Skeletal muscle satellite cell (primary cell): ENCODE measurements around the gene APOO.
"Not testable (repeated sequence)": the region's sequence is repeated elsewhere in the genome, so short reads cannot be mapped to it uniquely, and the experiment has no call there.

Experiments used
- H3K27me3 ChIP-seq: 2 replicates; pipeline ENCODE4 v1.7.0; 2013; ENCODE audit warnings: low read length; ENCODE audit not compliant: control insufficient read depth, insufficient read depth
- H3K36me3 ChIP-seq: 2 replicates; pipeline ENCODE4 v1.7.0; 2013; ENCODE audit warnings: mild to moderate bottlenecking, control low read depth, low read length; ENCODE audit not compliant: insufficient read depth
- H3K4me1 ChIP-seq: 2 replicates; pipeline ENCODE4 v1.7.0; 2013; ENCODE audit warnings: low read length; ENCODE audit not compliant: control insufficient read depth, insufficient read depth
- H3K4me2 ChIP-seq: 2 replicates; pipeline ENCODE4 v1.7.0; 2013; ENCODE audit warnings: mild to moderate bottlenecking, low read length
- H3K4me3 ChIP-seq: 2 replicates; pipeline ENCODE4 v1.7.0; 2013; ENCODE audit warnings: low read length
- H3K9ac ChIP-seq: 2 replicates; pipeline ENCODE4 v1.7.0; 2013; ENCODE audit warnings: mild to moderate bottlenecking, low read depth, low read length, moderate library complexity
- H3K9me3 ChIP-seq: replicated peaks from 2 replicates; pipeline ENCODE4 v1.7.0; 2013; ENCODE audit warnings: mild to moderate bottlenecking, control low read depth, low read length

APOO gene

DNA sequence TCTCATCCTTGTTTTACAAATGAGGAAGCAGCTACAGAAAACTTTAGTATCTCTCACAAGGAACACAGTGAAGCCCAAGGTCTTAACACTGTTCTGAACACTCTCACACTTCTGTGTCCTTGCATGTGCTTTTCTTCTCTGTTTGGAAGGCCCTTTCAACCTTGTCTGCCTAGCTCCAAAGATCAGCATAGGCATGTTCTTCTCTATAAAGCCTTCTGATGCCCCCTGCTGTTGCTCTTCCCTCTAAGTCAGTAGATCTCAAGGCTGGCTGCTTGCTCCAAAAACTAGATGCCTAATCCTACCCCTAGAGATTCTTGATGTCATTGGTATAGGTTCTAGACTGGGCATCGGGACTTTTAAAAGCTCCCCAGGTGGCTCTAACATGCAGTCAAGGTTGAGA, 5.9 kb downstream of the APOO start:
- Histone ChIP-seq H3K4me3 (no peak overlapping the region), H3K27me3 (no peaks in the 10 kb centered on the region), H3K9ac (peak overlapping the region; percentile 44), H3K9me3 (no peaks in the 10 kb centered on the region), H3K4me2 (peak overlapping the region; percentile 43), H3K4me1 (peaks cover 41% of the 10 kb centered on the region), H3K36me3 (no peaks in the 10 kb centered on the region)

DNA sequence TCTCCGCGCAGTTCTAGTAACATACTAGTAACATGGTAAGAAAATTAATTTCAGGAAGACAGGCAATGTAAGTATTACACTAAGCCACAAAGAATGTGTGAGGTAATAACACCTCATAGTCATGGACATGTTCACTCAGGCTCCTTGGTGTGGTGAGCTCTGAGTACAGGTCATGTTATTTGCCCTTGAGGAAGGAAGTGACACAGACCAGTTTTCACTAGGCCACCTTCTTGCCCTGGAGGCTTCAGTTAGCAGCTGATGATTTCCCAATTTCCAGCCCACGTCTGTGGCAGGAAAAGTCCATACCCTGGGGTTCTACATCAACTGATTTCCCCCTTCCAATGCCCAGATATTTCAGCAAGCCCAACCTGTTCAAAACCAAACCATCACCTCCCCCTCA, 6.7 kb downstream of the APOO start:
- Histone ChIP-seq H3K4me2 (no peak overlapping the region), H3K9me3 (no peaks in the 10 kb centered on the region), H3K4me1 (peaks cover 39% of the 10 kb centered on the region), H3K4me3 (no peak overlapping the region), H3K36me3 (no peaks in the 10 kb centered on the region), H3K9ac (peak overlapping the region; percentile 44), H3K27me3 (no peaks in the 10 kb centered on the region)

DNA sequence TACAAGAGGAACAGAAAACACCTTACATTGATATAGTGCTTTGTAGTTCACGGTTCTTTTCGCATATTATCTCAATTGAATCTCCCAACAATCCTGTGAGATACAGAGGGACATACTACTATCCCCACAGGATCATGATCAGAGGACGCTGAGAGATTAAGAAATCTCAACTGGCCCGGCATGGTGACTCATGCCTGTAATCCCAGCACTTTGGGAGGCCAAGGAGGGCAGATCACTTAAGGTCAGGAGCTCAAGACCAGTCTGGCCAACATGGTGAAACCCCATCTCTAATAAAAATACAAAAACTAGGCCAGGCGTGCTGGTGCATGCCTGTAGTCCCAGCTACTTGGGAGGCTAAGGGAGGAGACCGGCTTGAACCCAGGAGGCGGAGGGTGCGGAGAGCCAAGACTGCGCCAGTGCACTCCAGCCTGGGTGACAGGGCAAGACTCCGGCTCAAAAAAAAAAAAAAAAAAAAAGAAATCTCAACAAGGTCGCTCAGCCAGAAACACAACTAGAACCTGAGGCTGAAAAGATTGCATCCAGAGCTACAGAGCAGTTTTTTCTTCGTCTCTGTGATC, 7.4 kb downstream of the APOO start:
- peaks cover 39% of the 10 kb centered on the region for H3K4me1 ChIP-seq
- H3K9me3 ChIP-seq: no peaks in the 10 kb centered on the region
- no peaks in the 10 kb centered on the region for H3K36me3 ChIP-seq
- no peak overlapping the region for H3K4me3 ChIP-seq
- no peak overlapping the region for H3K9ac ChIP-seq
- no peaks in the 10 kb centered on the region for H3K27me3 ChIP-seq
- no peak overlapping the region for H3K4me2 ChIP-seq

DNA sequence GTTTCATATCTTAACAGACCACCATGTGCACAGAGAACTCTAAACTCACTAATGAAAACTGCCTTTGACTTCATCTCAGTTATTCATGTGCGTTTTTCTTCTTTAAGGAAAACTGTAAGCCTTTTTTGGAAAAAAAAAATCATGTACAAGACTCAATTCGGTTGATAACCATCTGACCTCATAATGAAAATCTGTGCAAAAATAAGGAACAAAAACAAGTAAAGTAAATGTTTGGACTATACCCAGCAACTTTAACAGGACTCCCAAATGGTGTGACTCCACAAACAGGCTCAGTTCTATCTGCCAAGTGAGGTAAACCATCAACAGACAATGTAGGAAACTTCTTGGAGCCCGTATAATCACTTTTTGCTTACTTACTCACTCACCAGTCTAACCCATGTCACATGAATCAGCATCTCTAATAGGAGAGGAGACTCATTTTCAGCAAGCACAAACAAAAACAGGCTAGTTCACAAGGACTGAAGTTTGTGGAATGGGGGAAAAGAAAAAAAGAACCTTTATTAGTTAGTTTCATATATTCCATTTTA, 9.3 kb downstream of the APOO start:
- Histone ChIP-seq H3K36me3 (no peaks in the 10 kb centered on the region), H3K27me3 (no peaks in the 10 kb centered on the region), H3K4me1 (peaks cover 39% of the 10 kb centered on the region), H3K9ac (peak overlapping the region; percentile 38), H3K4me2 (peak overlapping the region; percentile 43), H3K4me3 (no peak overlapping the region), H3K9me3 (no peaks in the 10 kb centered on the region)

DNA sequence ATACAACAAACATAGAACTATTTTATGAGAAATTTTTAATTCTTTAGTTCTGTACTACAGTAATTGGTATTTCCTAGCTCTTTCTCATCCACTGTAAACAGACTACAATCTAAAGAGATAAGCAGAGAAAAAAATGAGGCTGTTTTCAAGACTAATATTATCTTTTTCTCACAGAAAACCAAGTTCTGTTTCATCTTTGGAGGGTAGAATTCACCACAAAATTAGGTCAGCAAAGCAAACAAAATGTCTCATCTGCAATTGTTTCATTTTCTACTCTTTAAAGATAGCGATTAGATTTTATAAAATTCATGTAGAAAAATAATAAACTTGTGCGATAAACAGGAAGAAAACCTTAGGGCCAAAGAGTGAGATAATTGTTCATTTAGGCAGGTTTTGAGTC, 10.8 kb downstream of the APOO start:
- H3K4me3 ChIP-seq: no peak overlapping the region
- no peak overlapping the region for H3K4me2 ChIP-seq
- no peaks in the 10 kb centered on the region for H3K36me3 ChIP-seq
- no peaks in the 10 kb centered on the region for H3K27me3 ChIP-seq
- no peak overlapping the region for H3K9ac ChIP-seq
- peaks cover 35% of the 10 kb centered on the region for H3K4me1 ChIP-seq
- no peaks in the 10 kb centered on the region for H3K9me3 ChIP-seq

DNA sequence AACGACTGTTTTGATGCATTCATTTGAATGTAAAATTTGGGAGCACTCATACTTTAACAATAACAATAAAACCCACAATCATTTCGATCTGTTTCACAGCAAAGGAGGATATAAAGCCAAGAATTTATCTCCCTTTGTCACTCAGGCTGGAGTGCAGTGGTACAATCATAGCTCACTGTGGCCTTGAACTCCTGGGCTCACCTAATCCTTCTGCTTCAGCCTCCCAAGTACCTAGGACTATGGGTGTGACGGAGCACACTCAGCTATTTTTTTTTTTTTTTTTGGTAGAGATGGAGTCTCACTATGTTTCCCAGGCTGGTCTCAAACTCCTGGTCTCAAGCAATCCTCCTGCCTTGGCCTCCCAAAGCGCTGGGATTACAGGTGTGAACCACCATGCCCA, 11.2 kb downstream of the APOO start:
- peaks cover 32% of the 10 kb centered on the region for H3K4me1 ChIP-seq
- not testable (repeated sequence) for H3K4me3 ChIP-seq, H3K4me2 ChIP-seq, H3K9ac ChIP-seq, H3K36me3 ChIP-seq, H3K9me3 ChIP-seq, H3K27me3 ChIP-seq

DNA sequence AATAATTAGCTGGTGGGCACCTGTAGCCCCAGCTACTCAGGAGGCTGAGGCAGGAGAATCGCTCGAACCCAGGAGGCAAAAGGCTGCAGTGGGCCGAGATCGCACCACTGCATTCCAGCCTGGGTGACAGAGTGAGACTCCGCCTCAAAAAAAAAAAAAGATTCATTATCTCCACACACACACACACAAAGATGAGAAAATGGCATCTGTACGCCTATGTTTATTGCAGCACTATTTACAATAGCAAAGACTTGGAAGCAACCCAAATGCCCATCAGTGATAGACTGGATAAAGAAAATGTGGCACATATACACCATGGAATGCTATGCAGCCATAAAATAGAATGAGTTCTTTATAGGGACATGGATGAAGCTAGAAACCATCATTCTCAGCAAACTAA, 12.7 kb downstream of the APOO start:
- peaks cover 16% of the 10 kb centered on the region for H3K4me1 ChIP-seq
- not testable (repeated sequence) for H3K27me3 ChIP-seq, H3K9me3 ChIP-seq, H3K36me3 ChIP-seq, H3K4me3 ChIP-seq, H3K4me2 ChIP-seq, H3K9ac ChIP-seq

DNA sequence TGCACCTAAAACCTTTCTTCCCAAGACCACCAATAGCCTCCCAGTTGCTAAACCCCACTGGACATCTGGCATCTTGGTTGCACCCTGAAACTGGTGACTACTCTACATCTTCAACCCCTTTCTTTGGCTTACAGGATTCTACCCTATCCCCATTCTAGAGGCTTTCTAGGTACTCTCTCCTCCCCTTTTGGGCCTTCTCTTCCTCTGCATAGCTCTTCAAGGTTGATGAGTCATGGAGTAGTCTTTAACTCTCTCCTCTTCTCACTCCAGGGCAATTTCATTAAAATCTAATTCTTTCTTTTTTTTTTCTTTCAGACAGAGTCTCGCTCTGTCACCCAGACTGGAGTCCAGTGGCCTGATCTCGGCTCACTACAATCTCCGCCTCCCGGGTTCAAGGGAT, 16.8 kb downstream of the APOO start:
- Histone ChIP-seq H3K4me1 (peaks cover 8% of the 10 kb centered on the region), H3K4me2 (no peak overlapping the region), H3K9ac (no peak overlapping the region), H3K4me3 (no peak overlapping the region), H3K36me3 (no peaks in the 10 kb centered on the region), H3K9me3 (no peaks in the 10 kb centered on the region), H3K27me3 (no peaks in the 10 kb centered on the region)

DNA sequence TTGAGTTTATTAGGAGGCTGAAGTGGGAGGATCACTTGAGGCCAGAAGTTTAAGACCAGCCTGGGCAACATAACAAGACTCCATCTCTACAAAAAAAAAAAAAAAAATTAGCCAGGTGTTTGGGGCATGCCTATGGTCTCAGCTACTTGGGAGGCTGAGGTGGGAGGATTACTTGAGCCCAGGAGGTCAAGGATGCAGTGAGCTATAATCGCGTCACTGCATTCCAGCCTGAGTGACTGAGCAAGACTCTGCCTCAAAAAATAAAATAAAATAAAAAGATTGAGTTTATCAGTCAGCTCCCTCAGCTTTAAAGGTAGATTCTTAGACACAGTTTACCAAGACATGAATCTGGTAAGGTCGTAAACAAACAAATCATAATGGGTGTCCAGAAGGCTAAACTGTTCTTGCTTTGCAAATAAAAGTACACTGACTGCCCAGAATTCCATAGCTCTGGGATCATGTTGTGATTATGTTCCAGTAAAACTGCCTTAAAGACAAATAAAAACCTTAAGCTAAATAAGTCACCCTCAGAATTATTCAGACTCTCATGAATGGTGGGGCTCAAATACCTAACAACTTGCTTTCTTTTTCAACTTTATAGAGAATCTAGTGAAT, 18.7 kb downstream of the APOO start:
- Histone ChIP-seq H3K4me1 (peaks cover 21% of the 10 kb centered on the region), H3K9ac (peak overlapping the region; percentile 30), H3K27me3 (no peaks in the 10 kb centered on the region), H3K36me3 (no peaks in the 10 kb centered on the region), H3K4me3 (no peak overlapping the region), H3K4me2 (peak overlapping the region; percentile 35), H3K9me3 (no peaks in the 10 kb centered on the region)

DNA sequence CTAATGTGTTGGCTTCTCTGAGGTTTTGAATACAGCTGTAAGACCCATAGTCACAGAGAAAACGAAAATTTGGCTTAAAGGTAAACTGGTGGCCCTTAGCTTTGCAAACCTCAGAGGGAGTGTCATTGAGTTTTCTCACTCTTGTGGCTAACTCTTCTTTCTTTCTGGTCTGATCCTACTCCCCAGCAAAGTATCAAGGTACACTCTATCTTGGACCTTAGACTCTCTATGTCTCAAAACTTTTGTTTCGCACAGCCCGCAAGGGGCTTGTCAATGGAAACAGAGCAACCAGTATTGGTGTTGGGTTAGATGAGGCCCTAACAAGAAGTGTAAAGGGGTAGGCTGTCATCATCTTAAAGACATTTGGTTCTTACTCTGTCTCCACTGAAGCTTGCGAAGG, 19.8 kb downstream of the APOO start:
- Histone ChIP-seq H3K9me3 (no peaks in the 10 kb centered on the region), H3K36me3 (no peaks in the 10 kb centered on the region), H3K9ac (no peak overlapping the region), H3K4me1 (peaks cover 30% of the 10 kb centered on the region), H3K4me3 (no peak overlapping the region), H3K4me2 (no peak overlapping the region), H3K27me3 (no peaks in the 10 kb centered on the region)

DNA sequence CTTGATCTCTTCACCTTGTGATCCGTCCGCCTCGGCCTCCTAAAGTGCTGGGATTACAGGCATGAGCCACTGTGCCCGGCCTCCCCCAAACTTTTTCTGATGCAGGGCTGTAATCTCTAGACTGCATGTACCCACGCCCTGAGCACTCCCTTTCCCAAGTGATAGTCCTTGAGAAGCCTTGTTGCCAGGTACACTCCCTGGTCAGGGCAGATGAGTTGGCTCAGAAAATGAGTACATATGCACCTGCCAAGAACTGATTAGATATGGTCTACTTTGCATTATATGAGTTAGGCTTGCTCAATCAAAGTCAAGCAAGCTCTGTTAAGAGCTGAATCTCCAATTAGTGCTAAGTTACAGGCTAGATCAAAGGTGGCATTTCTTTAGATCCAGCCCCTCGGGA, 20.3 kb downstream of the APOO start:
- H3K4me1 ChIP-seq: peaks cover 30% of the 10 kb centered on the region

DNA sequence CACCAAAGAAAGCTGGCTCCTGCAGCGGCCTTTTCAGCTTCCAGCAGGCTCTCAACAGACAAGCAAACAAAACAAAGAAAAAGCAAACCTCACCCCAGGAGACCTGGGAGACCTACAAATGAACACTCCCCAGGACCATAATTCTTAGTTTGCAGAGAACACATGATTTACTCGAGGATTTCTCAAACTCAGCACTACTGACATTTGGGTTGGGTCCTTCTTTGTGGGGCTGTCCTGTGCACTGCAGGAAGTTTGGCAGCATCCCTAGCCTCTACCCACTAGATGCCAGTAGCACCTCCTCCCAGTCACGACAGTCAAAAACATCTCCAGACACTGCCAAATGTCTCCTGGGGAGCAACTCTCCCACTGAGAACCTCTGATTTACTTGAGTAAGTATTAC, 21.9 kb downstream of the APOO start:
- Histone ChIP-seq H3K4me3 (no peak overlapping the region), H3K4me1 (peaks cover 30% of the 10 kb centered on the region), H3K9me3 (no peaks in the 10 kb centered on the region), H3K4me2 (no peak overlapping the region), H3K36me3 (no peaks in the 10 kb centered on the region), H3K9ac (no peak overlapping the region), H3K27me3 (no peaks in the 10 kb centered on the region)

More for the DNA sequence above, 20.3 kb downstream of the APOO start:
- Histone ChIP-seq H3K4me2 (no peak overlapping the region), H3K4me3 (no peak overlapping the region), H3K36me3 (no peaks in the 10 kb centered on the region), H3K9me3 (no peaks in the 10 kb centered on the region), H3K9ac (no peak overlapping the region), H3K27me3 (no peaks in the 10 kb centered on the region)
